PC-3 (cell line): ENCODE data around the gene SHROOM3. TPM values are rescaled to one million over a fixed set of nuclear protein-coding genes. Genes with fewer than 3 reads are reported as not detected.
A peak's percentile ranks its signal among the peaks of the same experiment; 100 is the strongest.

Source experiments
- ATAC-seq: fragments of 200-7000 bp; cut with Tn5 transposase; 2 replicates; pipeline ENCODE4 v1.9.1; 2020; ENCODE audit warnings: mild to moderate bottlenecking, moderate library complexity
- BruUV-seq: library from RNA; stranded (reverse); fragments of 400-500 nt; replicated peaks from 2 replicates; lab custom pipeline; 2021; lab: Mats Ljungman, UMichigan
- CTCF ChIA-PET: fragments of 300-600 bp; sonication (Branson Sonifier 250); formaldehyde crosslinking; loops from one replicate; lab custom pipeline; 2022; ENCODE audit warnings: antibody characterized with exemption; lab: Charles Lee
- POLR2A ChIA-PET: fragments of 300-600 bp; sonication (Branson Sonifier 250); formaldehyde crosslinking; loops from one replicate; lab custom pipeline; 2022; ENCODE audit warnings: antibody characterized with exemption; ENCODE audit not compliant: unreplicated experiment; lab: Charles Lee
- DNase-seq: peaks from one replicate; pipeline ENCODE4 v3.0.0-alpha.2; 2015
- H2AFZ ChIP-seq: fragments of 300-600 bp; sonication (generic); 2 replicates; pipeline ENCODE4 v1.6.0; 2016; ENCODE audit warnings: antibody characterized with exemption, low read length
- H3F3A ChIP-seq: fragments of 300-600 bp; sonication (generic); one replicate; pipeline ENCODE4 v1.6.0; 2017; ENCODE audit warnings: antibody characterized with exemption, low read length, control low read depth, mild to moderate bottlenecking; ENCODE audit not compliant: unreplicated experiment
- H3K27ac ChIP-seq: fragments of 300-600 bp; sonication (generic); 2 replicates; pipeline ENCODE4 v1.5.1; 2016; ENCODE audit warnings: mild to moderate bottlenecking, low read length
- H3K27me3 ChIP-seq: fragments of 300-600 bp; sonication (generic); 2 replicates; pipeline ENCODE4 v1.6.1; 2016; ENCODE audit warnings: low read length, mixed read lengths
- H3K36me3 ChIP-seq: fragments of 300-600 bp; sonication (generic); 2 replicates; pipeline ENCODE4 v1.6.1; 2016; ENCODE audit warnings: low read depth, mixed run types, low read length, mixed read lengths
- H3K4me1 ChIP-seq: fragments of 300-600 bp; sonication (generic); 2 replicates; pipeline ENCODE4 v1.5.1; 2016; ENCODE audit warnings: low read length; ENCODE audit not compliant: insufficient read depth
- H3K4me2 ChIP-seq: fragments of 300-600 bp; sonication (generic); 2 replicates; pipeline ENCODE4 v1.6.0; 2016; ENCODE audit warnings: low read length
- H3K4me3 ChIP-seq: fragments of 300-600 bp; sonication (generic); 2 replicates; pipeline ENCODE4 v1.5.1; 2016; ENCODE audit warnings: mild to moderate bottlenecking, low read length, mixed read lengths
- H3K79me2 ChIP-seq: fragments of 300-600 bp; sonication (generic); 2 replicates; pipeline ENCODE4 v1.6.1; 2017; ENCODE audit warnings: low read length, mixed read lengths
- H3K9ac ChIP-seq: fragments of 300-600 bp; sonication (generic); 2 replicates; pipeline ENCODE4 v1.6.0; 2016; ENCODE audit warnings: mild to moderate bottlenecking, low read length
- H3K9me2 ChIP-seq: fragments of 300-600 bp; sonication (generic); replicated peaks from 2 replicates; pipeline ENCODE4 v1.6.1; 2016; ENCODE audit warnings: mixed run types, low read length, mixed read lengths
- H3K9me3 ChIP-seq: fragments of 300-600 bp; sonication (generic); 2 replicates; pipeline ENCODE4 v1.6.1; 2016; ENCODE audit warnings: low read length, mixed read lengths
- H4K20me1 ChIP-seq: fragments of 300-600 bp; sonication (generic); 2 replicates; pipeline ENCODE4 v1.6.1; 2016; ENCODE audit warnings: low read length, mixed read lengths
- CTCF ChIP-seq: fragments of 300-600 bp; sonication (generic); conservative IDR thresholded peaks from 2 replicates; pipeline ENCODE4 v1.5.1; 2017; ENCODE audit warnings: antibody characterized with exemption, low read depth, mild to moderate bottlenecking, low read length
- EZH2 ChIP-seq: fragments of 300-600 bp; sonication (generic); IDR thresholded peaks from one replicate; pipeline ENCODE4 v1.6.1; 2017; ENCODE audit warnings: antibody characterized with exemption, mild to moderate bottlenecking, low read length; ENCODE audit not compliant: unreplicated experiment
- EZH2phosphoT487 ChIP-seq: fragments of 300-600 bp; sonication (generic); IDR thresholded peaks from 2 replicates; pipeline ENCODE4 v1.6.1; 2018; ENCODE audit warnings: mild to moderate bottlenecking, antibody characterized with exemption, low read length, borderline replicate concordance
- intact Hi-C: fragments of 100-400 bp; cut with micrococcal nuclease; formaldehyde crosslinking; loops from 2 replicates; pipeline ENCODE4 v1.9.0; 2023
- total RNA-seq: library from RNA; depleted of rRNA; stranded (reverse); fragments of >200 nt; gene quantifications from 2 replicates; pipeline ENCODE4 v1.2.3, GENCODE V29; 2014

The SHROOM3 gene
- total RNA-seq, 1 experiment from 2014 or later, result 27.8 TPM

GRCh38 chr4:76822303-76822702 lies 387.3 kb downstream of the SHROOM3 start:
- H3K9me3 ChIP-seq, result no peaks in the 10 kb centered on the region
- ChIA-PET POLR2A (no interaction called here), CTCF (no interaction called here)
- H3K4me2 ChIP-seq, result no peak overlapping the region
- no peak overlapping the region for H3K27ac ChIP-seq
- H3K4me1 ChIP-seq, result no peaks in the 10 kb centered on the region
- H3K27me3 ChIP-seq, result no peaks in the 10 kb centered on the region
- H2AFZ ChIP-seq, result no peak overlapping the region
- no peak overlapping the region for H3K4me3 ChIP-seq
- H3K36me3 ChIP-seq, result no peaks in the 10 kb centered on the region
- no peak for DNase-seq
- no peak for ATAC-seq
- no peaks in the 10 kb centered on the region for H3K79me2 ChIP-seq
- H3K9ac ChIP-seq, result no peak overlapping the region
- H3K9me2 ChIP-seq, result no peaks in the 10 kb centered on the region
- no peaks in the 10 kb centered on the region for H3F3A ChIP-seq
- TF ChIP-seq EZH2 (no peak), CTCF (no peak), EZH2phosphoT487 (no peak)
- intact Hi-C loops, result no loop called here
- no peaks in the 10 kb centered on the region for H4K20me1 ChIP-seq
- BruUV-seq, result no TSS peak

- Histone ChIP-seq H3K4me3 (no peak overlapping the region), H3K27me3 (no peaks in the 10 kb centered on the region), H3K9me3 (no peaks in the 10 kb centered on the region), H3K9me2 (no peaks in the 10 kb centered on the region), H3K79me2 (no peaks in the 10 kb centered on the region), H3K4me2 (no peak overlapping the region), H3K27ac (no peak overlapping the region), H3K4me1 (no peaks in the 10 kb centered on the region), H3K36me3 (no peaks in the 10 kb centered on the region), H4K20me1 (no peaks in the 10 kb centered on the region), H2AFZ (no peak overlapping the region), H3F3A (no peaks in the 10 kb centered on the region), H3K9ac (no peak overlapping the region)
- POLR2A ChIA-PET, result no interaction called here
- intact Hi-C loops, result no loop called here
- no peak for TF ChIP-seq EZH2phosphoT487
- no peak for TF ChIP-seq EZH2
- no peak for TF ChIP-seq CTCF
- CTCF ChIA-PET, result no interaction called here
- no TSS peak for BruUV-seq
- ATAC-seq, result no peak
- no peak for DNase-seq
Measured at GRCh38 chr4:76823495-76823894, 388.5 kb downstream of the SHROOM3 start.

GRCh38 chr4:76830612-76830963 lies 395.6 kb downstream of the SHROOM3 start:
- Histone ChIP-seq H3K79me2 (no peaks in the 10 kb centered on the region), H3K27me3 (no peaks in the 10 kb centered on the region), H3F3A (no peaks in the 10 kb centered on the region), H3K4me3 (no peak overlapping the region), H3K9me3 (no peaks in the 10 kb centered on the region), H2AFZ (peak overlapping the region; percentile 72), H3K27ac (peak overlapping the region; percentile 60), H3K4me1 (peaks cover 12% of the 10 kb centered on the region), H3K9ac (no peak overlapping the region), H3K36me3 (no peaks in the 10 kb centered on the region), H3K9me2 (no peaks in the 10 kb centered on the region), H4K20me1 (no peaks in the 10 kb centered on the region), H3K4me2 (peak overlapping the region; percentile 70)
- ChIA-PET CTCF (no interaction called here), POLR2A (no interaction called here)
- intact Hi-C loops, result no loop called here
- BruUV-seq, result no TSS peak
- no peak for TF ChIP-seq EZH2
- no peak for TF ChIP-seq EZH2phosphoT487
- DNase-seq, result no peak
- ATAC-seq, result peak; percentile 22; the same call in 1 of the 2 replicates
